ENCODE results near the gene AUTS2. TPM values are rescaled to one million over a fixed set of nuclear protein-coding genes. Genes with fewer than 3 reads are reported as not detected.

Gene AUTS2
- polyA plus RNA-seq, 1 donor (not counting 4 experiments of a cell fraction or from before 2014, with no cell fraction given), result 4.7 TPM

DNA sequence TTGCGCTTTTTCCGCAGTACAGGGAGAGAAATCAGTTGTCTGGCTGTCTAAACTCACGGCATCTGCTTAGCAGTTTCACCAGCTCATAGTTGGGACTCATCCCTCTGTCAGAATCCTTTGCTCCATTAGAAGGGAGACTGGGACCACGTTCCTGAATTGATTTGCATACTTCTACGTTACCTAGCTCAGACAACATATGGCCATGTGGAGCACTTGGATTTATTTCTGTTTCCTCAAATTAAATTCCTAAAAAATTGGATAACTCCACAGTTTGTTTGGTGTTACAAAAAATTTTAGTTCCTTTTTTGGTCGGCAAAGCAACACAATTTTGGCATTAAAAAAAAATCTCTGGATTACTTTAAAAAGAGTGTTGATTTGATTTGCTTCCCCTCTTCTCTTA, 614.0 kb downstream of the AUTS2 start:
- H4K20me1 ChIP-seq (ENCODE audit: control insufficient read depth, extremely low read depth, insufficient read depth, low read length), result no peaks in the 10 kb centered on the region
- H3K4me3 ChIP-seq (ENCODE audit: control insufficient read depth in 2 of 3, extremely low read depth in 1 of 3, insufficient read depth in 2 of 3, low read depth in 1 of 3, low read length in 3 of 3), result no peak overlapping the region
- DNase-seq (ENCODE audit: low read depth, low spot score), result no peak
- H3K36me3 ChIP-seq (ENCODE audit: control insufficient read depth in 2 of 2, extremely low read depth in 1 of 2, insufficient read depth in 2 of 2, low read length in 2 of 2), result no peaks in the 10 kb centered on the region
- H3K9me1 ChIP-seq (ENCODE audit: control insufficient read depth, extremely low read depth, insufficient read depth, low read length), result no peaks in the 10 kb centered on the region
- H3K9ac ChIP-seq (ENCODE audit: control insufficient read depth, extremely low read depth, insufficient read depth, low read length), result no peak overlapping the region
- no peak overlapping the region for H2AFZ ChIP-seq (ENCODE audit: control insufficient read depth, low read length)
- dilution Hi-C loops (cut with MboI; ENCODE audit: extremely low pct_ligation_motif_present, low sequenced_read_pairs), result no loop called here
- no peak for FAIRE-seq
- no peaks in the 10 kb centered on the region for H3K9me3 ChIP-seq (ENCODE audit: control insufficient read depth, low read depth, low read length)
- peaks cover 9% of the 10 kb centered on the region for H3K4me1 ChIP-seq (ENCODE audit: control insufficient read depth, extremely low read depth, insufficient read depth, low read length)
- H3K27ac ChIP-seq (ENCODE audit: control insufficient read depth, insufficient read depth, low read length), result no peak overlapping the region
- H3K4me2 ChIP-seq (ENCODE audit: control insufficient read depth, extremely low read depth, insufficient read depth, low read depth, low read length), result no peak overlapping the region
- H3K27me3 ChIP-seq (ENCODE audit: control insufficient read depth, extremely low read depth, insufficient read depth, low read length), result no peaks in the 10 kb centered on the region
- no peak for TF ChIP-seq EZH2 (IDR thresholded peaks at IDR 0.05; ENCODE audit: low read length)
- TF ChIP-seq, protein P1, sequence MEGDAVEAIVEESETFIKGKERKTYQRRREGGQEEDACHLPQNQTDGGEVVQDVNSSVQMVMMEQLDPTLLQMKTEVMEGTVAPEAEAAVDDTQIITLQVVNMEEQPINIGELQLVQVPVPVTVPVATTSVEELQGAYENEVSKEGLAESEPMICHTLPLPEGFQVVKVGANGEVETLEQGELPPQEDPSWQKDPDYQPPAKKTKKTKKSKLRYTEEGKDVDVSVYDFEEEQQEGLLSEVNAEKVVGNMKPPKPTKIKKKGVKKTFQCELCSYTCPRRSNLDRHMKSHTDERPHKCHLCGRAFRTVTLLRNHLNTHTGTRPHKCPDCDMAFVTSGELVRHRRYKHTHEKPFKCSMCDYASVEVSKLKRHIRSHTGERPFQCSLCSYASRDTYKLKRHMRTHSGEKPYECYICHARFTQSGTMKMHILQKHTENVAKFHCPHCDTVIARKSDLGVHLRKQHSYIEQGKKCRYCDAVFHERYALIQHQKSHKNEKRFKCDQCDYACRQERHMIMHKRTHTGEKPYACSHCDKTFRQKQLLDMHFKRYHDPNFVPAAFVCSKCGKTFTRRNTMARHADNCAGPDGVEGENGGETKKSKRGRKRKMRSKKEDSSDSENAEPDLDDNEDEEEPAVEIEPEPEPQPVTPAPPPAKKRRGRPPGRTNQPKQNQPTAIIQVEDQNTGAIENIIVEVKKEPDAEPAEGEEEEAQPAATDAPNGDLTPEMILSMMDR (optimal IDR thresholded peaks at IDR 0.05 in 1 of 3, IDR thresholded peaks at IDR 0.05 in 1 of 3, conservative IDR thresholded peaks at IDR 0.05 in 1 of 3; ENCODE audit: extremely low read depth in 1 of 3, insufficient read depth in 2 of 3, low read length in 3 of 3), result no peak
- H3K79me2 ChIP-seq (ENCODE audit: control insufficient read depth, insufficient read depth, low read length), result no peaks in the 10 kb centered on the region

DNA sequence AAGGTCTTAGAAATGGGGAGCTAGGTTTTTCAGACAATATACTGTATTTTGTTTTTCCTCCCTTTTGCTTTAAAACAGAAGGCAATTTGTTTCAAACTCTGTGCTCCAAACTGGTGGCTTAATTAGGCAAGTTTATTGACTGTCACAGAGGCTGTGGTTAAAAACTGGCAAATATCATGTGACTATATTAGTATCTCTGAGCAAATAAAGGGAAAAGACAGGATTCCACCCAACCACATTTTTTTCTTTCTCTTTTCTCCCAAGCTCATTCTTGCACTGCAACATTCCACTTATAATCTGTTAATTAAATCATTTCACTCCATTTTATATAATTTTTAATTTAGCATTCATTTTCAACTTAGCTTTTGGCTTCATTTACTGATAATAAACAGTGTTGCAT, 615.8 kb downstream of the AUTS2 start:
- Histone ChIP-seq H3K4me1 (ENCODE audit: control insufficient read depth, extremely low read depth, insufficient read depth, low read length) (no peaks in the 10 kb centered on the region), H3K9me1 (ENCODE audit: control insufficient read depth, extremely low read depth, insufficient read depth, low read length) (no peaks in the 10 kb centered on the region), H4K20me1 (ENCODE audit: control insufficient read depth, extremely low read depth, insufficient read depth, low read length) (no peaks in the 10 kb centered on the region), H2AFZ (ENCODE audit: control insufficient read depth, low read length) (no peak overlapping the region), H3K4me2 (ENCODE audit: control insufficient read depth, extremely low read depth, insufficient read depth, low read depth, low read length) (no peak overlapping the region), H3K9me3 (ENCODE audit: control insufficient read depth, low read depth, low read length) (no peaks in the 10 kb centered on the region), H3K79me2 (ENCODE audit: control insufficient read depth, insufficient read depth, low read length) (no peaks in the 10 kb centered on the region), H3K9ac (ENCODE audit: control insufficient read depth, extremely low read depth, insufficient read depth, low read length) (no peak overlapping the region), H3K27me3 (ENCODE audit: control insufficient read depth, extremely low read depth, insufficient read depth, low read length) (no peaks in the 10 kb centered on the region), H3K36me3 (ENCODE audit: control insufficient read depth in 2 of 2, extremely low read depth in 1 of 2, insufficient read depth in 2 of 2, low read length in 2 of 2) (no peaks in the 10 kb centered on the region), H3K4me3 (ENCODE audit: control insufficient read depth in 2 of 3, extremely low read depth in 1 of 3, insufficient read depth in 2 of 3, low read depth in 1 of 3, low read length in 3 of 3) (no peak overlapping the region), H3K27ac (ENCODE audit: control insufficient read depth, insufficient read depth, low read length) (no peak overlapping the region)
- DNase-seq (ENCODE audit: low read depth, low spot score) (no peak), FAIRE-seq (no peak)
- TF ChIP-seq EZH2 (IDR thresholded peaks at IDR 0.05; ENCODE audit: low read length), result no peak
- TF ChIP-seq, protein P1 (optimal IDR thresholded peaks at IDR 0.05 in 1 of 3, IDR thresholded peaks at IDR 0.05 in 1 of 3, conservative IDR thresholded peaks at IDR 0.05 in 1 of 3; ENCODE audit: extremely low read depth in 1 of 3, insufficient read depth in 2 of 3, low read length in 3 of 3), result no peak
- dilution Hi-C loops (cut with MboI; ENCODE audit: extremely low pct_ligation_motif_present, low sequenced_read_pairs), result no loop called here
